Measurements from ENCODE around the gene AP2B1.

DNA sequence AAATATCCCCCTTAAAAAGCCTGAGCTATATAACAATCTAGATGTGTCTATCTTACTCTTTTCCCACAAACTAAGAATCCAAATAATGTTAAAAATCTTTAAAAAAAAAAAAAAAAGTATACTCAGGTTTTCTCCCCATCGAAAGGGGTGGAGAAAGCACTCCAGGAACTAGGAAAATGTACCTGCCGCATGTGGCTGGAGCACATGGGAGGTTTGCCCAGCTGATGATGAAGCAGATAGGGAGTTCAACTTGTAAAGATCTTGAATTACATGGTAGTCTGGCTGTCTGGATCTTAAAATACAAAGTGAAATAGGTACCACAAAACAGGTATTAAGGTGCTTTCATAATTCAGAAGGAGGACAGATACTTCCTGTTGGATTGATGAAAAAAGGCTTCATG is 17.7 kb upstream of the AP2B1 start:
- TF ChIP-seq, protein P1, sequence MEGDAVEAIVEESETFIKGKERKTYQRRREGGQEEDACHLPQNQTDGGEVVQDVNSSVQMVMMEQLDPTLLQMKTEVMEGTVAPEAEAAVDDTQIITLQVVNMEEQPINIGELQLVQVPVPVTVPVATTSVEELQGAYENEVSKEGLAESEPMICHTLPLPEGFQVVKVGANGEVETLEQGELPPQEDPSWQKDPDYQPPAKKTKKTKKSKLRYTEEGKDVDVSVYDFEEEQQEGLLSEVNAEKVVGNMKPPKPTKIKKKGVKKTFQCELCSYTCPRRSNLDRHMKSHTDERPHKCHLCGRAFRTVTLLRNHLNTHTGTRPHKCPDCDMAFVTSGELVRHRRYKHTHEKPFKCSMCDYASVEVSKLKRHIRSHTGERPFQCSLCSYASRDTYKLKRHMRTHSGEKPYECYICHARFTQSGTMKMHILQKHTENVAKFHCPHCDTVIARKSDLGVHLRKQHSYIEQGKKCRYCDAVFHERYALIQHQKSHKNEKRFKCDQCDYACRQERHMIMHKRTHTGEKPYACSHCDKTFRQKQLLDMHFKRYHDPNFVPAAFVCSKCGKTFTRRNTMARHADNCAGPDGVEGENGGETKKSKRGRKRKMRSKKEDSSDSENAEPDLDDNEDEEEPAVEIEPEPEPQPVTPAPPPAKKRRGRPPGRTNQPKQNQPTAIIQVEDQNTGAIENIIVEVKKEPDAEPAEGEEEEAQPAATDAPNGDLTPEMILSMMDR (IDR thresholded peaks at IDR 0.05; ENCODE audit: low read depth, low read length, poor library complexity, severe bottlenecking): no peak
- TF ChIP-seq EZH2phosphoT487 (IDR thresholded peaks at IDR 0.05; ENCODE audit: borderline replicate concordance, low read length): no peak

Data from DOHH2 (cell line).